C4-2B (cell line): ENCODE measurements around the gene C11orf98.

Source experiments
- CTCF ChIP-seq: fragments of 450-650 bp; conservative IDR thresholded peaks from 2 replicates; pipeline ENCODE4 v1.5.1; 2017; ENCODE audit warnings: mild to moderate bottlenecking
- ZFX ChIP-seq: fragments of 450-650 bp; IDR thresholded peaks from 2 replicates; pipeline ENCODE4 v1.6.1; 2017

- no peak for TF ChIP-seq CTCF
- TF ChIP-seq ZFX = no peak
Observed at GRCh38 chr11:62632492-62632891, 32.5 kb downstream of the C11orf98 start.
